NOMO-1 treated with DMSO at 0.1 percent for 48 hours (cell line): ENCODE results near the gene CCDC134.

Experiments used
- DNase-seq: peaks from one replicate; lab custom pipeline; 2025; ENCODE audit not compliant: unreplicated experiment; lab: John Stamatoyannopoulos, UW

CCDC134 gene

GRCh38 chr22:41800348-41801146, at the start of gene CCDC134:
CCDC134 (plus strand) TSS chr22:41800679; CDS start chr22:41808891, 8,212 bp downstream.
- DNase-seq = peak; percentile 95

GRCh38 chr22:41752011-41752970, 48.2 kb upstream of the CCDC134 start:
- DNase-seq = no peak

GRCh38 chr22:41753984-41754383, 46.5 kb upstream of the CCDC134 start:
- DNase-seq = no peak

GRCh38 chr22:41757502-41757901, 43.0 kb upstream of the CCDC134 start:
- DNase-seq = no peak

- no peak for DNase-seq
Measured at GRCh38 chr22:41758231-41758630, 42.2 kb upstream of the CCDC134 start.

- no peak for DNase-seq
Measured at GRCh38 chr22:41762980-41763779, 37.3 kb upstream of the CCDC134 start.

- DNase-seq = no peak
Measured at GRCh38 chr22:41766476-41766875, 34.0 kb upstream of the CCDC134 start.

- peak; percentile 71 for DNase-seq
Measured at GRCh38 chr22:41768430-41768829, 32.0 kb upstream of the CCDC134 start.

GRCh38 chr22:41770715-41771468, 29.6 kb upstream of the CCDC134 start:
- no peak for DNase-seq

GRCh38 chr22:41772198-41772597, 28.3 kb upstream of the CCDC134 start:
- no peak for DNase-seq

GRCh38 chr22:41772645-41773044, 27.8 kb upstream of the CCDC134 start:
- DNase-seq = no peak

- DNase-seq = no peak
Measured at GRCh38 chr22:41775338-41775737, 25.1 kb upstream of the CCDC134 start.

- DNase-seq = no peak
Measured at GRCh38 chr22:41775976-41776375, 24.5 kb upstream of the CCDC134 start.

- DNase-seq = no peak
Measured at GRCh38 chr22:41776381-41776780, 24.1 kb upstream of the CCDC134 start.

GRCh38 chr22:41777749-41778425, 22.6 kb upstream of the CCDC134 start:
- DNase-seq = peak; percentile 60

- no peak for DNase-seq
Measured at GRCh38 chr22:41779929-41780505, 20.5 kb upstream of the CCDC134 start.

GRCh38 chr22:41780746-41781505, 19.6 kb upstream of the CCDC134 start:
- DNase-seq = peak; percentile 97

GRCh38 chr22:41781507-41781906, 19.0 kb upstream of the CCDC134 start:
- DNase-seq = no peak

GRCh38 chr22:41782316-41782715, 18.2 kb upstream of the CCDC134 start:
- DNase-seq = no peak
